Testis (tissue), 2 donors: ENCODE measurements around the gene ATP1A4.

Experiments
- CTCF ChIP-seq, 3 experiments: fragments of 450-650 bp in 2 of 3; fragments of 200-600 bp in 1 of 3; sonication (generic) in 1 of 3; IDR thresholded peaks; one replicate each; pipeline ENCODE4 v1.5.1; 2016 to 2019; ENCODE audit warnings: antibody characterized with exemption in 3 of 3, mild to moderate bottlenecking in 2 of 3, moderate library complexity in 1 of 3
- POLR2A ChIP-seq: fragments of 450-650 bp; IDR thresholded peaks from one replicate; pipeline ENCODE4 v1.6.1; 2017; ENCODE audit warnings: antibody characterized with exemption, mild to moderate bottlenecking, moderate library complexity

DNA sequence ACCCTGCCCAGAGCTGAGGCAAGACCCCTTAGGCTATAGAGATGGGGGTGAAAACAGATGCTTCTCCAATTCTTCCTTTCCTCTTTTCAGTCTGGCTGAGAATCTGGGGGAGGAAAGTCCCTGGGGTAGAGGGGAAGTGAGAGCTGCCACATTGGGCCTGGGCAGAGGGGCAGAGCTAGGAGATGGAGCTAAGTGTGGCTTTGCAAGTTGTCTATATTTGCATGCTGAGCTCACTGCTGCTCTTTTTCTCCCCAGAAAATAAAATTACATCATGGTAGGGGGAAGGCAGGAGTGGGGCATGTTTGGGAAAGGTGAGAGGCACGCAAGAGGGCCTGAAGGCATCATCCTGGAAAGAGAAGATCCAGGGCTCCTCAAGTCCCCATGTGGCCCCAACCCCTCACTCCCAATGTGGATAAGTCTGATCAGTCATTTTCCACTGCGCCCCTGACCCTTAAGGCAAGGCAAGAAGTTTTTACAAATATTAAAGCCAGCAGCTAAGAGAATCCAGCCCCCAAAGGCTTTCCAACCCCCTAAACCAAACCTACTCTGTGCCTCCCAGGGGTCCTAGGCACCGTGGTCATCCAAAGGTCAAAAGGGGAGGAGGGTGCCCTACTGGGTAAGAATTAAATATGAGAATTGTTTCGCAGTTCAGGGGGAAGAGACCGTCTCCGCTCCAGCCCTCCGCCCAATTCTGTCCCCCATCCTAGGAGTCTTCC is 53.3 kb downstream of the ATP1A4 start:
- no peak for TF ChIP-seq CTCF (IDR thresholded peaks at IDR 0.05)
- TF ChIP-seq POLR2A = no peak
